Esophagus squamous epithelium (tissue), 5 donors: ENCODE data around the gene NR2E1. TPM values are rescaled to one million over a fixed set of nuclear protein-coding genes. Genes with fewer than 3 reads are reported as not detected.
A peak's percentile ranks its signal among the peaks of the same experiment; 100 is the strongest.

Source experiments
- DNase-seq: peaks from one replicate; lab custom pipeline; 2025; lab: John Stamatoyannopoulos, UW
- H3K27ac ChIP-seq, 4 donors: fragments of 200-600 bp; sonication (generic); one replicate each; pipeline ENCODE4 v1.5.1; 2016 to 2019; ENCODE audit warnings: mild to moderate bottlenecking in 1 of 4
- H3K27me3 ChIP-seq, 4 donors: fragments of 200-600 bp; sonication (generic); 1 replicate in 3 of 4; 2 replicates in 1 of 4; pipeline versions ENCODE4 v1.5.1 to v1.6.0; 2017 to 2021; ENCODE audit warnings: antibody characterized with exemption in 1 of 4
- H3K36me3 ChIP-seq, 3 donors: fragments of 200-600 bp; sonication (generic); one replicate each; pipeline ENCODE4 v1.5.1; 2016 to 2019
- H3K4me1 ChIP-seq, 3 donors: fragments of 200-600 bp; sonication (generic); one replicate each; pipeline ENCODE4 v1.5.1; 2017 to 2019
- H3K4me3 ChIP-seq, 4 donors: fragments of 200-600 bp; sonication (generic); 1 replicate in 3 of 4; 2 replicates in 1 of 4; pipeline ENCODE4 v1.5.1; 2016 to 2019; ENCODE audit warnings: mild to moderate bottlenecking in 2 of 4, moderate library complexity in 1 of 4
- H3K9me3 ChIP-seq, 3 donors: fragments of 200-600 bp; sonication (generic); one replicate each; pipeline ENCODE4 v1.5.1; 2016 to 2019
- POLR2A ChIP-seq, 4 donors: fragments of 450-650 bp; IDR thresholded peaks; one replicate each; pipeline ENCODE4 v1.6.1; 2017; ENCODE audit warnings: antibody characterized with exemption in 4 of 4, mild to moderate bottlenecking in 4 of 4, moderate library complexity in 3 of 4
- WGBS, 2 donors: methylation state at CpG; one replicate each; pipeline ENCODE4 v1.1.5; 2018; 5-methylcytosine and 5-hydroxymethylcytosine counted together
- intact Hi-C: fragments of 100-400 bp; cut with DNase I; formaldehyde crosslinking; loops from one replicate; pipeline ENCODE4 v1.15.0; 2022
- total RNA-seq, 4 donors: library from RNA; depleted of rRNA; stranded (reverse); fragments of >200 nt; gene quantifications; one replicate each; pipeline ENCODE4 v1.1.0, GENCODE V29; 2016
- TF ChIP-seq, protein P1 (sequence below), 6 experiments: fragments of 450-650 bp in 4 of 6; fragments of 200-600 bp in 2 of 6; sonication (generic) in 2 of 6; IDR thresholded peaks; one replicate each; pipeline ENCODE4 v1.5.1; 2016 to 2019; ENCODE audit warnings: antibody characterized with exemption in 6 of 6, mild to moderate bottlenecking in 4 of 6, moderate library complexity in 4 of 6
- donor health status: DM: yes; HTN: yes; CAD: no.

The NR2E1 gene
- total RNA-seq, 4 donors from 2014 or later, result not detected

DNA sequence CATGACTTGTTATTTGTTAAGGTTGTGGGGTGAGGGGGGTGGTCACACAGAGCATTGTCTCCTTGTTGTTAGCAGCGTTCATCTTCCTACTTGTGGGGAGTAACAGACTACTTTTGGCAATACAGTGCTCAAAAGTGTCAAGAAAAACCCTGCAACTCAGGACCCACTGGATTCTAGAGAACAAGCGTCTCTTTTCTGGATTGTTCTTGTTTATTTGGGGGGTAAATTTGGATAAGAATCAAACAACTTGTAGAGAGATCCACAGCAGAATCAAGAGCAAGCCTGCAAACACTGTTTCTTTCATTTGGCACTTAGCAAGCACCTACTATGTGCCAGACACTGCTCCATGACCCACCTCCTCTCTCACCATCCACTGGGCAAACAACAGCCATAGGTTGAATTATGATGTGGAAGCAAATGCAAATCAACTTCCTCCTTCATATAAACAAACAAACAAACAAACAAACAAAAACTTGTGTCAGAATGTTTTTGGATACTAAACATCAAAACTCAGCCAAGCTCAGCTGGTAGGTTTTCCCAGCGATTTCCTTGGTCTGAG lies 4.0 kb upstream of the NR2E1 start:
- Histone ChIP-seq H3K9me3 (no peaks in the 10 kb centered on the region), H3K4me3 (no peak overlapping the region), H3K4me1 (peaks cover 30 to 54% (median 47%) of the 10 kb centered on the region in 3 donors), H3K36me3 (no peaks in the 10 kb centered on the region), H3K27me3 (peaks cover 44 to 100% (median 79%) of the 10 kb centered on the region in 4 donors), H3K27ac (no peak overlapping the region)
- DNase-seq, result no peak
- intact Hi-C loops, result no loop called here
- 8 to 17% methylated on average over 3 of the region's 3 CpGs for WGBS, 2 donors
- TF ChIP-seq POLR2A (IDR thresholded peaks at IDR 0.05), result no peak
- TF ChIP-seq, protein P1, sequence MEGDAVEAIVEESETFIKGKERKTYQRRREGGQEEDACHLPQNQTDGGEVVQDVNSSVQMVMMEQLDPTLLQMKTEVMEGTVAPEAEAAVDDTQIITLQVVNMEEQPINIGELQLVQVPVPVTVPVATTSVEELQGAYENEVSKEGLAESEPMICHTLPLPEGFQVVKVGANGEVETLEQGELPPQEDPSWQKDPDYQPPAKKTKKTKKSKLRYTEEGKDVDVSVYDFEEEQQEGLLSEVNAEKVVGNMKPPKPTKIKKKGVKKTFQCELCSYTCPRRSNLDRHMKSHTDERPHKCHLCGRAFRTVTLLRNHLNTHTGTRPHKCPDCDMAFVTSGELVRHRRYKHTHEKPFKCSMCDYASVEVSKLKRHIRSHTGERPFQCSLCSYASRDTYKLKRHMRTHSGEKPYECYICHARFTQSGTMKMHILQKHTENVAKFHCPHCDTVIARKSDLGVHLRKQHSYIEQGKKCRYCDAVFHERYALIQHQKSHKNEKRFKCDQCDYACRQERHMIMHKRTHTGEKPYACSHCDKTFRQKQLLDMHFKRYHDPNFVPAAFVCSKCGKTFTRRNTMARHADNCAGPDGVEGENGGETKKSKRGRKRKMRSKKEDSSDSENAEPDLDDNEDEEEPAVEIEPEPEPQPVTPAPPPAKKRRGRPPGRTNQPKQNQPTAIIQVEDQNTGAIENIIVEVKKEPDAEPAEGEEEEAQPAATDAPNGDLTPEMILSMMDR (IDR thresholded peaks at IDR 0.05), result no peak

DNA sequence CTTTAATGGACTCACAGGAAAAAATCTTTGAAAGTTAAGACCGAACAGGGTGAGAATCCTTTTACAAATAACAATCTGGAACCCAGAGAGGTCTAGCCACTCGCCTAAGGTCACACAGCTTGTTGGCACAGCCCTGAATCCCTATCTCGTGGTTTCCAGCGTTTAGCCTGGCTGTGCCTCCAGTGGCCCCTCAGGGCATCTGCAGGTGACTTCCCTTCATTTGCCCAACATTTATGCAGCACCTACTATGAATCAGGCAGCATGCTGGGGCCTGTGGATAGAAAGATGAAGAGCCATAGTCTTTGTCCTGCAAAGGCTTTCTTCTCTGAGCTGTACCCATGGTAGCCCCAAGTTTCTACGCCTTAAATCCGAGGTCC lies 2.6 kb upstream of the NR2E1 start:
- Histone ChIP-seq H3K27me3 (peaks cover 41 to 100% (median 79%) of the 10 kb centered on the region in 4 donors), H3K36me3 (no peaks in the 10 kb centered on the region), H3K9me3 (no peaks in the 10 kb centered on the region), H3K4me3 (no peak overlapping the region), H3K4me1 (peaks cover 28 to 54% (median 41%) of the 10 kb centered on the region in 3 donors), H3K27ac (no peak overlapping the region)
- DNase-seq, result no peak
- intact Hi-C loops, result no loop called here
- 2 to 9% methylated on average over 4 to 6 of the region's 6 CpGs for WGBS, 2 donors
- TF ChIP-seq POLR2A (IDR thresholded peaks at IDR 0.05), result no peak
- TF ChIP-seq, protein P1 (IDR thresholded peaks at IDR 0.05), result peak in 2 of 6 experiments; percentile 12 to 34

DNA sequence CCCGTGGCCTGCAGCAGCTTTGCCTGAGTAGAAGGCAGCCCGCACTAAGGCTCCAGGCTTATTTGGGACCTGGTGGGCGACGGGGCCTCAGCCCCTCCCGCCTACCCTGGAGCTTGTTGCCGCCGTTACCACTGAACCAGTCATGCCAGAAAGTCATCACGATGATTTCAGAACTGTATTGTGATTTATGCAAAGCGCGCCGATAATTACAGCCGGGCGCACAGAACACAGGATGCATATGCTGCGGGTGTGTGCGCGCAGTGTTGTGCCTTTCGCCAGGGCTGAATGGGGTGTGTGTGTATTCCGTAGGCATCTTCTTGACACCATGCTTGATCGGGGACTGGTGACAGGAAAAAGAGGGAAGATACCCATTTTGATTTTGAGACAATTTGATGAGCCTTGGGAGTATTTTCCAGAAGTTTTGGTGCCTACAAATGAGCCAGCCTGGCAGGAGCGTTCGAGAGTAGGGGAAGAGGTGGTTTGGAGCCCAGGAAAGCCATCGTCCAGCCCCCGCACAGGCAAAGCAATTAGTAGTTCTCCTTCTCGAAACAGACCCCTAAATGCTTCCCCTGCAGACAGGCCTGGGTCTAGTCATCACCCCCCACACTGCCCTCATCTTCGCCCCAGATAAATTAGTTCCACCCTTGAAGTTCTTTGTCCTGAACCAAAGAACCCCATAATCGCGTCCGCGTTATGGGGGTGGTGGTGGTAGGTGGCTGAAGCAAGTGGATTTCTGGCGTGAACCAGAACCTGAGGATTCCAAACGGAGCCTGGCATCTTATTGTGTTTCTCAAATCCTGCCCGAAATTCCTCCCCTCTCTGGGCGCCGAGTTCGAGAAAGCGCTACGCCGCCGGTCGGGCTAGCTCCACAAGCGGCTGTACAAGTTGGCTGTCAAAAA lies 1.9 kb upstream of the NR2E1 start:
- intact Hi-C loops, result no loop called here
- TF ChIP-seq POLR2A (IDR thresholded peaks at IDR 0.05), result no peak
- TF ChIP-seq, protein P1 (IDR thresholded peaks at IDR 0.05), result no peak
- DNase-seq, result no peak
- Histone ChIP-seq H3K4me1 (peaks cover 34 to 61% (median 48%) of the 10 kb centered on the region in 3 donors), H3K36me3 (no peaks in the 10 kb centered on the region), H3K9me3 (no peaks in the 10 kb centered on the region), H3K4me3 (no peak overlapping the region), H3K27me3 (peaks cover 47 to 100% (median 79%) of the 10 kb centered on the region in 4 donors), H3K27ac (no peak overlapping the region)
- WGBS, 2 donors, result 3 to 4% methylated on average over 26 to 30 of the region's 41 CpGs

DNA sequence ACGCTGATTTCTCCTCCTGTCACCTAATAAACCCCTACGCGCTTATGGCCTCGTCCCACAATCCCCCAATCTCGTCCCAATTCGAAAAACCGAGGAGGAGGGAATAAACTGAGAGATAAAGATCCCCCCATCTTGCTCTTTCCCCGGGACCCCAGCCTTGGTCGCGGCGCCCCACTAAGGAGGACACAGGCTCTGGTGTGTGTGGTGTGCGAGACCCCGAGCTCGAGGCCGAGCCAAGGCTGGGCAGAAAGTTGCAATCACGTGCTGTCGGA lies 1.3 kb upstream of the NR2E1 start:
- intact Hi-C loops, result no loop called here
- Histone ChIP-seq H3K27ac (no peak overlapping the region), H3K27me3 (peaks cover 50 to 100% (median 78%) of the 10 kb centered on the region in 4 donors), H3K9me3 (no peaks in the 10 kb centered on the region), H3K4me1 (peaks cover 40 to 67% (median 53%) of the 10 kb centered on the region in 3 donors), H3K4me3 (peak overlapping the region in 2 of 4 donors; percentile 23 to 53), H3K36me3 (no peaks in the 10 kb centered on the region)
- DNase-seq, result no peak
- WGBS, 2 donors, result 4% methylated on average over 8 of the region's 17 CpGs; no CpG with 5 or more reads in 1 of the 2 donors
- TF ChIP-seq POLR2A (IDR thresholded peaks at IDR 0.05), result no peak
- TF ChIP-seq, protein P1 (IDR thresholded peaks at IDR 0.05), result no peak
